ENCODE data around the gene SIM2.
"Not testable (repeated sequence)": the region's sequence is repeated elsewhere in the genome, so short reads cannot be mapped to it uniquely, and the experiment has no call there.

SIM2 gene, protein sequence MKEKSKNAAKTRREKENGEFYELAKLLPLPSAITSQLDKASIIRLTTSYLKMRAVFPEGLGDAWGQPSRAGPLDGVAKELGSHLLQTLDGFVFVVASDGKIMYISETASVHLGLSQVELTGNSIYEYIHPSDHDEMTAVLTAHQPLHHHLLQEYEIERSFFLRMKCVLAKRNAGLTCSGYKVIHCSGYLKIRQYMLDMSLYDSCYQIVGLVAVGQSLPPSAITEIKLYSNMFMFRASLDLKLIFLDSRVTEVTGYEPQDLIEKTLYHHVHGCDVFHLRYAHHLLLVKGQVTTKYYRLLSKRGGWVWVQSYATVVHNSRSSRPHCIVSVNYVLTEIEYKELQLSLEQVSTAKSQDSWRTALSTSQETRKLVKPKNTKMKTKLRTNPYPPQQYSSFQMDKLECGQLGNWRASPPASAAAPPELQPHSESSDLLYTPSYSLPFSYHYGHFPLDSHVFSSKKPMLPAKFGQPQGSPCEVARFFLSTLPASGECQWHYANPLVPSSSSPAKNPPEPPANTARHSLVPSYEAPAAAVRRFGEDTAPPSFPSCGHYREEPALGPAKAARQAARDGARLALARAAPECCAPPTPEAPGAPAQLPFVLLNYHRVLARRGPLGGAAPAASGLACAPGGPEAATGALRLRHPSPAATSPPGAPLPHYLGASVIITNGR

DNA sequence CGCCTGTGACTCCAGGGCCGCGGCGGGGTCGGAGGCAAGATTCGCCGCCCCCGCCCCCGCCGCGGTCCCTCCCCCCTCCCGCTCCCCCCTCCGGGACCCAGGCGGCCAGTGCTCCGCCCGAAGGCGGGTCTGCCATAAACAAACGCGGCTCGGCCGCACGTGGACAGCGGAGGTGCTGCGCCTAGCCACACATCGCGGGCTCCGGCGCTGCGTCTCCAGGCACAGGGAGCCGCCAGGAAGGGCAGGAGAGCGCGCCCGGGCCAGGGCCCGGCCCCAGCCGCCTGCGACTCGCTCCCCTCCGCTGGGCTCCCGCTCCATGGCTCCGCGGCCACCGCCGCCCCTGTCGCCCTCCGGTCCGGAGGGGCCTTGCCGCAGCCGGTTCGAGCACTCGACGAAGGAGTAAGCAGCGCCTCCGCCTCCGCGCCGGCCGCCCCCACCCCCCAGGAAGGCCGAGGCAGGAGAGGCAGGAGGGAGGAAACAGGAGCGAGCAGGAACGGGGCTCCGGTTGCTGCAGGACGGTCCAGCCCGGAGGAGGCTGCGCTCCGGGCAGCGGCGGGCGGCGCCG lies at the start of gene SIM2:
TSS of gene SIM2 (plus strand) at position 135 of the 565 bp plus-strand sequence. CDS start 632 bp downstream, outside the sequence.
- no peak for DNase-seq (ENCODE audit: low spot score)

DNA sequence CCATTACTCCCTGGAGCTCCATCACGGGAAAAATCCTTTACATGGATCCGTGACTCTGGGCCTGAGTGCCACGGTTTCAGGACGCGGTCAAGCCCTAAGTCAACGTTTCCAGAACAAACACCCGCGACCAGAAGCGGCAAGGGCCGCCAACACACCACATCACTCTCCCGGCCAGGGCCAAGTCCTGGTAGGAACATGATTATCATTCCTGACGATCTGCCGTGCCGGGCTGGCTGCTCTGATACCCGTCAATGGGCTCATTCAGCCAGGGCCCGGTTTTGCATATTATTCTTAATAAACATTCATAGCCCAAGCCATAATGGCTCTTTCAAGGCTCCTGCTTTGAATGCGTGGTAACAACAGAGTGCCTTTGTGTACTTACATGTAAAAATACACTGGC lies 44.6 kb upstream of the SIM2 start:
- DNase-seq (ENCODE audit: low spot score): peak; percentile 94

DNA sequence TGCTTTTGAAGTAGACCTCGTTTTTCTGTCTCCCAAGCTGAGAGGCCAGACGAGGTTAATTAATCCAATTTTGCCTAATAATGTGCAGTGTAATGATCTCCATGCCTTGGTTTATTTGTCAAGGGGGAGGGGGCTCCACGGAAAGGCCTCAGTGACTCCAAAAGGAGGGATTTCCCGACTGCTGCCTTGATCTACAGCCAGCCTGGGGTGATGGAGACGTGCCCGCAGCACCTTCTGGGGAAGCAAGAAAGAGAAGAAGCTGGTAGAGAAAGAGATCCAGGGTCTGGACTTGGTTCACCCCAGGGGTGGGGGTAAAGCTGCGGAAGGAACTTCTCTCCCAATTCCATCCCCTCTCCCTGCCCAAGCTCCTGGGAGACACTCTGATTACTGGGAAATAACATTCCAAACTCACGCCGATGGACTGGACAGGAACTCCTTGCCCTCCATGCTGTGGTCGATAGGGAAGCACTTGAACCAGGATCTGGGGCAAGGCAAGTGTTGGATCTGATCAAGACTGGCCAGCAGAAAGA lies 44.1 kb upstream of the SIM2 start:
- no peak for DNase-seq (ENCODE audit: low spot score)

DNA sequence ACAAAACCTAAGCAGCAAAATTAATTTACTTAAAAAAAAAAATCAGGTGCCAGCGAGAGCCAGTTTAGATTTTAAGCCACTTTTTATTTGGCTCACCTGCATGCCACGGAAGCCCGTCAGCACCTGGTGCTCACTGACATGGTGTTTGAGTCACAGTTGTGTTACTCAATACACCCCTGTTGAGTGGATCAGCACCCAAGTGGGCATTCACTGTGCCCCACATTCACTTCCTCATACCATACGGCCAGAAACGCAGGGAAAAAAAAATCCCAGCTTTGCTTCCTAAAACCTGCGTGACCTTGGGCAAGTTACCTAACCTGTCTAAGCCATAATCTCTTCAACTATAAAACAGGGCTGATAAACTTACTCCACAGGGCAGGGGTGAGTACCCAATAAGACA lies 42.8 kb upstream of the SIM2 start:
- DNase-seq (ENCODE audit: low spot score): no peak

DNA sequence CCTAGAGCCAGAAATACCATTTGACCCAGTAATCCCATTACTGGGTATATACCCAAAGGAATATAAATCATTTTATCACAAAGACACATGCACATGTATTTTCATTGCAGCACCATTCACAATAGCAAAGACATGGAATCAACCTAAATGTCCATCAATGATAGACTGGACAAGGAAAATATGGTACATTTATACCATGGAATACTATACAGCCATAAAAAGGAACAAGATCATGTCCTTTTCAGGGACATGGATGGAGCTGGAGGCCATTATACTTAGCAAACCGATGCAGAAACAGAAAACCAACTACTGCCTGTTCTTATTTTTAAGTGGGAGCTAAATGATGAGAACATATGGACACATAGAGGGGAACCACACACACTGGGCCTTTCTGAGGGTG lies 41.6 kb upstream of the SIM2 start:
- not testable (repeated sequence) for DNase-seq (ENCODE audit: low spot score)

DNA sequence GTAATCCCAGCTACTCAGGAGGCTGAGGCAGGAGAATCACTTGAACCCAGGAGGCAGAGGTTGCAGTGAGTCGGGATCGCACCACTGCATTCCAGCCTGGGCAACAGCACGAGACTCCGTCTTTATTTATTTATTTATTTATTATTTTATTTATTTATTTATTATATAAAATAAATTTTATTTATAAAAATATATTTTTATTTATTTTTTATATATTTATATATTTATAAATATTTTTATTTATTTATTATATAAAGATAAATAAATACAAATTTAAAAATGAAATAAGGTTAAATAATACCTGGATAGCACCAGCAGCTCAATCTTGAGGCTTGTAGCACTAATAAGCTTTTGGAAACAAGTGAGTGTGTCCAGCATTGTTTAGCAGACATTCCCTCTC lies 40.9 kb upstream of the SIM2 start:
- no peak for DNase-seq (ENCODE audit: low spot score)

DNA sequence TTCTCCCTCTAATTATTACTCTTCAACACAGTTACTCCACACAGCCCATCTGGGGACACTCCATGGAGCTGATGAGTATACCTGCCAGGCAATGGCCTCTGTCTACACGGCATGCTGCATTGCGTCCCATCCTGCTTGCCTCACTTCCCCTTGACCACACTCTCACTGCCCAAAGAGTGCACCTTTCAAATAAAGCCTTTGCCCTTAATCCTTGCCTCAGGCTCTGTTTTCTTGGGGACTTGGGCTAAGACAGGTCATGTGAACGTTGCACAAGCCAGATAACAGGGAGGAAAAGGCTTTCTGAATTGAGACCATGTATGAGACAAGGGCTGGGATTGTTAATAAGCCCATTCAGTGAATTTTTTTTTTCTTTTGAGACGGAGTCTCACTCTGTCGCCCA lies 40.0 kb upstream of the SIM2 start:
- no peak for DNase-seq (ENCODE audit: low spot score)

DNA sequence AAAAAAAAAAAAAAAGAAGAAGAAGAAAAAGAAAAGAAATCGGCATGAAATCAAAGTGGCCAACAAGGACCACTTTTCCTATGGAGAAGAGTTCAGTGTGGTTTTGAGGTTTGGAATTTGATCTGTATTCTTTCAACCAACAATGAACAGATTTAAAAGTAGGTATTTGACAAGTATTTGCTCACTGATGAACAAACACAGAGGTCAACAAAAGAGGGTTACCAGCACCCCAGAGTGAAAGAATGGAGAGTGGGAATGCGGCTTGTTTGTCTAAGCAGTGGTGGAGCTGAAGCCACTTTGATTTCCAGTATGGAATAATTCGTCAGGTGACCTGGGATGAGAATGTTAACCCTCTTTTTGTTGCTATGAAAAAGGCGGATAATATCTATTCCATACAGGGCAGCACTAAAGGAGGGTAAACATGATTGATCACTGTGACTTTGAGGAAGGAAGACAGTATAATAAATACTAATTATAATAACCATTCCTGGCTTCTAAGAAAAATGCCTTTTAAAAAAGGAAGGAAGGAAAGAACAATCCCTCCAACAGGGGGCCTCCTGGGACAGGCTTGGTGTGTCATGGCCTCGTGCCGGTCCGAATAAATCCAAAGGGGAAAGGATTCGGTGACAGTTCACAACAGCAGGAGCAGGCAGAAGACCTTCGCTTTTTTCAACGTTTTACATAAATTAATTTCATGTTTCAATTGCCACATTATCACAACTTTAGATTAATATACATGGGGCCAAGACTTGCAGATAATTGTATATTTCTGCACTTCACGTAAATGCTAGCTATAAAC lies 37.2 kb upstream of the SIM2 start:
- peak; percentile 31 for DNase-seq (ENCODE audit: low spot score)

DNA sequence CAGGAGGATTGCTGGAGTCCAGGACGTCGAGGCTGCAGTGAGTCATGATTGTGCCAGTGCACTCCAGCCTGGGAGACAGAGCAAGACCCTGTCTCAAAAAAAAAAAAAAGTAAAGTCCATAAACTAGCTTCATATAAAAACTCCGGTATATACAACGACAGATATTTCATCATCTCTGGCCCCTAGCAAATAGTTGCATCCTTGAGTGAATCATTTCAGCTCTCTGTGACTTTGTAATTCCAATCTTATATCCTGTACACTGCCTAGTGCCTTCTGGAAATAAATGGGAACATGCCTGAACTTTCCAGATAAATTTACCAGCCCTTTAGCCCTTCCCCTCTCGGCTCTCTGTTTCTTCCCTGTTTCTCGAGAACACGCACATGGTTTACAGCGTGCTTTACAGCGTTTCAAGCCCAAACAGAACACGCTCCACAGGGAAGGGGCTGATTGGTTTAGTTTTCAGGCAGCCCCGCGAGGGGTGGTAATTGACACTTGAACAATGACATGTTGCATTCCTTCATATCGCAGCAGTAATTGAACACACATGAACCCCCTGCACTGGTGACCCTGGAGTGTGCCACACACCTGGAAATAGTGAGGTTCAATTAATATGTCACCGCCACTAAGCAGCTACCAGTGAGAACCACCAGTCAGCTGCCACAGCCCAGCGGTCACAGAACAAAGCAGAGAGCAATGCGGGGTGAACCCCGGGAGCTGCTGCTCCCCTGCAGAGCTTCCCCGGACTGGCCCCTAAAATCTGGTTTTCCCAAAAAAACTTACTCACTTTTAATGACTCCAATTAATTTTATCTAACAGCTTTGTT lies 35.7 kb upstream of the SIM2 start:
- DNase-seq (ENCODE audit: low spot score): no peak

DNA sequence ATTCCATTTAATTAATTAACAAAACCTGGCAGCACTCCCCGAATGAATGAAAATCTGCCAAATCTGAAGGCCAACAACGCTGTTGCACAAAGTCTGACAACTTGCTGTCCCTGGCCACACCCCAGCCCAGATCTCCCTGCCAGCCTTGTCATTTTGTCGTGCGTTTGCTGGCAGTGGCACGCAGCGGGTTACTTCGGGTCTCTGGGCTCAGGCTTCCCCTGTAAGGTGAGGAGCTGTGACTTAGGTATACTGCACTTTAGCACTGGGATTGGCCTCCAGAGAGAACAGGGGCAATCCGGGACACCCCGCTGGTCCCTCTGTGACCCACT lies 34.3 kb upstream of the SIM2 start:
- DNase-seq (ENCODE audit: low spot score): no peak

DNA sequence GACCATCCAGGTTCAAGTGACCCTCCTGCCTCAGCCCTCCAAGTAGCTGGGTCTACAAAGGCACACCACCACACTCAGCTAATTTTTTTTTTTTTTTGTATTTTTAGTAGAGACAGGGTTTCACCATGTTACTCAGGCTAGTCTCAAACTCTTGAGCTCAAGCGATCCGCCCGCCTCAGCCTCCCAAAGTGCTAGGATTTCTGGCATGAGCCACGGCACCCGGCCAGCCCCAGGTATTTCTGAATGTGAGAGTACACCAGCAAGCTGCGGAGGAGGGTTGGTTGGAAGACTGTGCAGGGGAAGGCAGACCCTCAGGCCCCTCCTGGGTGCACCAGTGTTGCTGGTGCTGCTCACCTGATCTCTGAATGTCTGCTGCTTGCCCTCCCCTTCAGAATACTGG lies 33.1 kb upstream of the SIM2 start:
- no peak for DNase-seq (ENCODE audit: low spot score)

DNA sequence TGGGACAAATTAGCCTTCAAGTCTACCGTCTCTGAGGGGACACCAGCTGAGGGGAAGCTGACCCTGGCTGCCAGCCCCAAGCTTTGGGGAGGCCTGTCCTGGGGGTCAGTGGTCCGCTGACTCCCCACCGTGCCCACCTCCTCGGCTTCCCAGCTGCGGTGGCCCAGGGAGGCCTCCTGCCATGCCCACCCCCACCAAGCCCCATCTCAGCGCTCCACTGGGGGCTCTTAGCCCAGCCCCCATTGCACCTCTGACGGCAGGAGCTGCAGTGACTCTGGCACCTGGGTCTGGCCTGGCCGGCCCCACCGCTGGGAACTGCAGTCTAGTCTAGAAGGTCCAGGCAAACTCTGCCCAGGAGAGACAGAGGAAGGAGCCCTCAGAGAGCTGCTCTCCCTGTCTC lies 30.2 kb upstream of the SIM2 start:
- no peak for DNase-seq (ENCODE audit: low spot score)

DNA sequence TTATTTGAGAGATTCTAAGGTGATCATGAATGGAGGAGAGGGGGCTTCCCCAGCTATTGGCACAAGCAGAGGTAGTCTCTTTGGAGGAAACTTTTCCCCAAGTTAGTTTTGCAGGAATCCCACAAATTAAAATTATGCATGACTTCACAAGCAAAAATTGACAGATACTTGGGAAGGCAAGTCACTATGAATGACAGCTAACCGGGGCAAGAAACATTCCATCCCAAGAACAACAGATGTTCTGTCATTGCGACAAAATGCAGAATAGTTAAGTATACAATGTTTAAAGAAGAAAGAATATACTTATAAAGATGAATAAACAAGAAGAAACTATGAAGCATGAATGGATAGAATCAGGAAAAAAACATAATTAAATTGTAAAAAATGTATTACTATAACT lies 27.1 kb upstream of the SIM2 start:
- no peak for DNase-seq (ENCODE audit: low spot score)

DNA sequence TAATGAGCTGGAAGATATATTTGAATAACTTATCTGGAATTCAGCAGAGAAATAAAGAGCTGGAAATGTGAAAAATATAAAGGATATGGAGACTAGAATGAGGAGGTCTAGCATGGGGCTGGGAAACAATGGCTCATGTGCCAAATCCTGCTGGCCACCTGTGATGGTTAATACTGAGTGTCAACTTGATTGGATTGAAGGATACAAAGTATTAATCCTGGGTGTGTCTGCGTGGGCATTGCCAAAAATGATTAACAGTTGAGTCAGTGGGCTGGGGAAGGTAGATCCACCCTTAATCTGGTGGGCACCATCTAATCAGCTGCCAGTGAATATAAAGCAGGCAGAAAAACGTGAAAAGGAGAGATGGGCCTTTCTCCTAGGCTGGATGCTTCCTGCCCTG lies 26.6 kb upstream of the SIM2 start:
- not testable (repeated sequence) for DNase-seq (ENCODE audit: low spot score)

DNA sequence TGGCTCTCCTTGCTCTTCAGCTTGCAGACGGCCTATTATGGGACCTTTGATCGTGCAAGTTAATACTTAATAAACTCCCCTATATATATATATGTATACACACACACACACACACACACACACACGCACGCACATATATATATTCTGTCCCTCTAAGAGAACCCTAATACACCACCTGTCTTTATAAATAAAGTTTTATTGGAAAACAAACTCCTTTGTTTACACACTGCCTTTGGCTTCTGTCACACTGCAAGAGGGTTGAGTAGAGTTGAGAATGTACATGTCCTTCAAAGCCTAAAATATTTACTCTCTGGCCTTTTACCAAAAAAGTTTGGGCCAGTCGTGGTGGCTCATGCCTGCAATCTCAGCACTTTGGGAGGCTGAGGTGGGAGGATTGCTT lies 26.2 kb upstream of the SIM2 start:
- DNase-seq (ENCODE audit: low spot score): no peak

DNA sequence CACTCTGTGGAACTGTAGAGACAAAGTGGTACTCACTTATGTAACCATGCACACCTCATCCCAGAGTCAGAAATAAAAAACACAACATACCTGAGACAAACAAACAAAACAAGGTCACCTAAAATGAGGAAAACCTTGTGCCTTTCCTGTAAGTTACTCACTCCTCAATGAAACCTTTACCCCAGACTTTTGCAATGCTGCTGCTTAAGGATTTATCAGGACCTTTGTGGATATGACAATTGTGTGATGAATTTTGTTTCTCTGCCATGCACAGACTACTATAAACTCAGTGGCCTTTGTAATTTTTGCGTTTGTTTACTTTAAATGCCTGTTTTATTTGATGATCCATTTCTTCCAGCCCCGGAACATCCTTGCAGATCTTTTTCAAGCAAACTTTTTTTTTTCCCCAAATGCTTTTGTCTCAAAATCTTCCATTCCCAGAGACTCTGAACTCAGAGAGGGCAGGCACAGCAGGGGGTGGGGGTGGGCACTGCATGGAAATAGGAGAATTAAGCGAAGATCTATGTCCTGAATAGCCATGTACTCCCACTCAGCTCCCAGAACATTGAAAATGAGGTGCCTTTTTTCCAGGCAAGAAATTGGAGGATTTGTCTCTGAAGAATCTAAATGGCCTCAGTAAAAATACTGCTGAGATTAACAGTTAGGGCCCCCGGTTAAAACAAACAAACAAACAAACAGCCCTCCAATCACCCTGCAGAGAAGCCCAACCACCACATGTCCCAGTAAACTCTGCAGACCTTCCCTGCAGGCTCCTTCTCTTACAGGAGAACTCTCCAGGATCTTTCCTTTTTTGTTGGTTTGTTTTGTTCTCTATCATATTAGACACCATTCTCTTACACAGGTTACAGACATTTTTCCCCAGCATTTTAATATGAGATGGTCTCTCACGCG lies 22.6 kb upstream of the SIM2 start:
- DNase-seq (ENCODE audit: low spot score): no peak

DNA sequence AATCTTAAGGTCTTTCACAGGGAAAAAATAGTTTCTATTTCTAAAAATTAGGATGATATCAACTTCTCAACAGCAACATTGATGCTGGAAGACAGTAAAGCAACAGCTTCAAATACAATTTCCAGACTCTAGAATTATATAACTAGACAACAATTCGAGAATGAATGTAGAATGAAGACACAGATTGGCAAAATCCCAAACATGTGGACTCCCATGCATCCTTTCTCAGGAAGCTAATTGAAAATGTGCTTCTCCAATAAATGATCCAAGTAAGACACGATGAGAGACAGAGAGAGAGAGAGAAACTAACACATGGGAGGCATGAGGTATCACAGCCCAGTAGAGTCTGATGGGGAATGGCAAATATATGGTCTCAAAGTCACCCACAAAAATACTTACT lies 21.5 kb upstream of the SIM2 start:
- DNase-seq (ENCODE audit: low spot score): no peak

DNA sequence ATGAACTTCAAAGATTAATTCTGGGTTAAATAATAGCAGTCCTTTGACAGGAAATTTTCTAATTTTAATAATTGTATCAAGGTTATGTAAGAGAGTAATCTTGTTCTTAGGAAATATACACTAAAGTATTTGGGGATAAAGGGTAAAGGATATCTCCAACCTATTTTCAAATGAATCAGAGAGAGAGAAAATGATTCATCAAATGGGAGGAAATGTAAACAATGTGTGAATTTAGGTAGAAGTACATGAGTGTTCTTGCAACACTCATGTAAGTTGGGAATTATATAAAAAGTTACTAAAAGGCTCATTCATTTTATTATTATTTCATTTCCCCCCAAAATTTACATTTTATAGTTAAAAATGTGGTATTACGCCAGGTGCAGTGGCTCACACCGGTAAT lies 20.4 kb upstream of the SIM2 start:
- no peak for DNase-seq (ENCODE audit: low spot score)

DNA sequence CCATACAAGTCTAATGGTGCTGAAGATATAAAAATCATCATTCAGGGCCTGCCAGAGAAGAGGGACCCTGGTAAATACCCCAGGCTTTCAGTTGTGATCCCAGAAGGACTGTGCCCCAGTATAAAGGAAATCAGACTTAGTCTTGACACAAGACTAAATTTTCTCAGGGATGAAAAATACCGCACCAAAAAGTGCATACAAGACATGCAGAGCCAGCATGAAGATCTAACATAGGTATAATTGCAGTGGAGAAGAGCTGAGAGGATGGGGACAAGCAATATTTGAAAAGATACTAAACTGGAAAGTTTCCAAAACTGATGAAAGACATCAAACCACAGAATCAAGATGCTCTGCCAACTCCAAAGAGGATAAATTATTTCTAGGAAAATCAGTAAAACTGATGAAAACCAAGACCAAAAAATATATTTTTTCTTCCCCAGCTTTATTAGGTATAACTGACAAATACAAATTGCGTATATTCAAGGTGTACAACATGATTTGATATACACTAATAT lies 17.7 kb upstream of the SIM2 start:
- DNase-seq (ENCODE audit: low spot score): no peak
